IMR-90 (cell line): ENCODE data around the gene PSEN1. TPM values are rescaled to one million over a fixed set of nuclear protein-coding genes. Genes with fewer than 3 reads are reported as not detected.

Source experiments
- ATAC-seq: fragments of 200-7000 bp; cut with Tn5 transposase; 2 replicates; pipeline ENCODE4 v1.9.1; 2020; ENCODE audit warnings: low read depth, mild to moderate bottlenecking, moderate library complexity
- BruUV-seq: library from RNA; stranded (reverse); fragments of 400-500 nt; replicated peaks from 2 replicates; lab custom pipeline; 2021; lab: Mats Ljungman, UMichigan
- CTCF ChIA-PET: fragments of 300-600 bp; formaldehyde crosslinking; extraction: SDS; loops from one replicate; lab custom pipeline; 2021; ENCODE audit warnings: antibody characterized with exemption; lab: Yijun Ruan, JAX
- POLR2A ChIA-PET: fragments of 300-600 bp; sonication (Branson Sonifier 250); formaldehyde crosslinking; loops from one replicate; lab custom pipeline; 2022; ENCODE audit warnings: antibody characterized with exemption; ENCODE audit not compliant: unreplicated experiment; lab: Charles Lee
- DNase-seq: peaks from one replicate; pipeline ENCODE4 v3.0.0; 2013
- H2AFZ ChIP-seq: replicated peaks from 2 replicates; pipeline ENCODE3; 2013; ENCODE audit warnings: low read length, mild to moderate bottlenecking; ENCODE audit not compliant: poor library complexity
- H2AK5ac ChIP-seq: 2 replicates; pipeline ENCODE4 v1.6.1; 2013; ENCODE audit warnings: low read depth, low read length, inconsistent platforms
- H2AK9ac ChIP-seq: replicated peaks from 2 replicates; pipeline ENCODE3; 2013; ENCODE audit warnings: mild to moderate bottlenecking, low read depth, low read length, moderate library complexity; ENCODE audit not compliant: poor library complexity
- H2BK120ac ChIP-seq: 2 replicates; pipeline ENCODE4 v1.6.1; 2013; ENCODE audit warnings: low read depth, low read length, inconsistent platforms
- H2BK15ac ChIP-seq: 3 replicates; pipeline ENCODE4 v1.6.1; 2013; ENCODE audit warnings: low read depth, low read length, inconsistent platforms
- H2BK20ac ChIP-seq: 2 replicates; pipeline ENCODE4 v1.6.1; 2013; ENCODE audit warnings: low read depth, mild to moderate bottlenecking, inconsistent platforms, low read length, moderate library complexity
- H2BK5ac ChIP-seq: 2 replicates; pipeline ENCODE4 v1.6.1; 2013; ENCODE audit warnings: mild to moderate bottlenecking, low read depth, low read length, inconsistent platforms; ENCODE audit not compliant: poor library complexity, severe bottlenecking
- H3K14ac ChIP-seq: replicated peaks from 2 replicates; pipeline ENCODE4 v1.6.1; 2013; ENCODE audit warnings: low read depth, low read length, inconsistent platforms
- H3K18ac ChIP-seq: 2 replicates; pipeline ENCODE4 v1.6.1; 2013; ENCODE audit warnings: low read depth, low read length, control low read depth
- H3K23ac ChIP-seq: 2 replicates; pipeline ENCODE4 v1.6.1; 2013; ENCODE audit warnings: low read depth, low read length, inconsistent platforms
- H3K27ac ChIP-seq: 2 replicates; pipeline ENCODE4 v1.5.1; 2013; ENCODE audit warnings: mild to moderate bottlenecking, control low read depth, low read length; ENCODE audit not compliant: insufficient read depth
- H3K27me3 ChIP-seq: 2 replicates; pipeline ENCODE4 v1.6.1; 2013; ENCODE audit warnings: low read length; ENCODE audit not compliant: control insufficient read depth, insufficient read depth
- H3K36me3 ChIP-seq: 2 replicates; pipeline ENCODE4 v1.6.1; 2013; ENCODE audit warnings: low read length, mixed read lengths; ENCODE audit not compliant: control insufficient read depth, insufficient read depth
- H3K4ac ChIP-seq: 2 replicates; pipeline ENCODE4 v1.6.1; 2013; ENCODE audit warnings: low read depth, low read length, inconsistent platforms
- H3K4me1 ChIP-seq: 2 replicates; pipeline ENCODE4 v1.6.1; 2013; ENCODE audit warnings: low read length, mixed read lengths; ENCODE audit not compliant: control insufficient read depth, insufficient read depth
- H3K4me2 ChIP-seq: 2 replicates; pipeline ENCODE4 v1.6.1; 2013; ENCODE audit warnings: low read depth, mild to moderate bottlenecking, control low read depth, low read length, moderate library complexity
- H3K4me3 ChIP-seq: 2 replicates; pipeline ENCODE4 v1.5.1; 2013; ENCODE audit warnings: low read depth, mild to moderate bottlenecking, control low read depth, low read length, moderate library complexity; ENCODE audit not compliant: insufficient read depth
- H3K56ac ChIP-seq: 2 replicates; pipeline ENCODE4 v1.6.1; 2013; ENCODE audit warnings: low read length, inconsistent platforms; ENCODE audit not compliant: insufficient read depth; ENCODE audit errors: extremely low read depth
- H3K79me1 ChIP-seq, 2 experiments: 2 replicates each; pipeline ENCODE4 v1.6.1; 2013; ENCODE audit warnings: low read length in 2 of 2, inconsistent platforms in 1 of 2, low read depth in 1 of 2
- H3K9ac ChIP-seq: 2 replicates; pipeline ENCODE4 v1.6.1; 2013; ENCODE audit warnings: low read depth, low read length, control low read depth
- H3K9me1 ChIP-seq: 2 replicates; pipeline ENCODE4 v1.6.1; 2013; ENCODE audit warnings: low read length, inconsistent platforms; ENCODE audit not compliant: insufficient read depth
- H3K9me3 ChIP-seq: 2 replicates; pipeline ENCODE4 v1.6.1; 2013; ENCODE audit warnings: low read length; ENCODE audit not compliant: control insufficient read depth, insufficient read depth
- H4K20me1 ChIP-seq: 2 replicates; pipeline ENCODE4 v1.6.1; 2013; ENCODE audit warnings: low read length, inconsistent platforms; ENCODE audit not compliant: insufficient read depth
- H4K5ac ChIP-seq: 2 replicates; pipeline ENCODE4 v1.6.1; 2013; ENCODE audit warnings: mild to moderate bottlenecking, low read depth, low read length, control low read depth
- H4K8ac ChIP-seq, 2 experiments: 2 replicates each; pipeline ENCODE4 v1.6.1; 2013; ENCODE audit warnings: low read depth in 2 of 2, low read length in 2 of 2, control low read depth in 1 of 2, inconsistent platforms in 1 of 2
- H4K91ac ChIP-seq: 2 replicates; pipeline ENCODE4 v1.6.1; 2013; ENCODE audit warnings: low read depth, low read length, inconsistent platforms; ENCODE audit not compliant: insufficient read depth
- BHLHE40 ChIP-seq: fragments of 150-350 bp; IDR thresholded peaks from 2 replicates; pipeline ENCODE4 v1.6.1; 2016; ENCODE audit warnings: mild to moderate bottlenecking, low read depth, low read length
- CEBPB ChIP-seq: IDR thresholded peaks from 2 replicates; pipeline ENCODE4 v1.6.1; 2012; ENCODE audit warnings: low read depth, low read length, improper control_type of control experiment
- CHD1 ChIP-seq: IDR thresholded peaks from 2 replicates; pipeline ENCODE4 v1.6.1; 2012; ENCODE audit warnings: low read depth, low read length, improper control_type of control experiment
- CTCF ChIP-seq: conservative IDR thresholded peaks from 2 replicates; pipeline ENCODE4 v1.5.1; 2012; ENCODE audit warnings: mild to moderate bottlenecking, low read depth, low read length, improper control_type of control experiment
- FOS ChIP-seq: fragments of 150-350 bp; IDR thresholded peaks from 2 replicates; pipeline ENCODE4 v1.6.1; 2016; ENCODE audit warnings: low read depth, low read length
- MAFK ChIP-seq: IDR thresholded peaks from 2 replicates; pipeline ENCODE4 v1.6.1; 2012; ENCODE audit warnings: low read depth, low read length, improper control_type of control experiment
- MAZ ChIP-seq: IDR thresholded peaks from 2 replicates; pipeline ENCODE4 v1.6.1; 2012; ENCODE audit warnings: low read depth, mild to moderate bottlenecking, low read length, improper control_type of control experiment, moderate library complexity, borderline replicate concordance
- MXI1 ChIP-seq: IDR thresholded peaks from 2 replicates; pipeline ENCODE4 v1.6.1; 2012; ENCODE audit warnings: low read depth, mild to moderate bottlenecking, low read length, moderate library complexity, borderline replicate concordance
- NFE2L2 ChIP-seq: fragments of 150-350 bp; IDR thresholded peaks from 2 replicates; pipeline ENCODE4 v1.6.1; 2016; ENCODE audit warnings: low read depth, mild to moderate bottlenecking, low read length
- POLR2A ChIP-seq: IDR thresholded peaks from 2 replicates; pipeline ENCODE4 v1.6.1; 2012; ENCODE audit warnings: mild to moderate bottlenecking, low read depth, low read length
- RAD21 ChIP-seq: IDR thresholded peaks from 2 replicates; pipeline ENCODE4 v1.6.1; 2012; ENCODE audit warnings: low read length, improper control_type of control experiment
- RCOR1 ChIP-seq: IDR thresholded peaks from 2 replicates; pipeline ENCODE4 v1.6.1; 2012; ENCODE audit warnings: mild to moderate bottlenecking, low read length, improper control_type of control experiment; ENCODE audit not compliant: insufficient replicate concordance
- RFX5 ChIP-seq: IDR thresholded peaks from 2 replicates; pipeline ENCODE4 v1.8.0; 2012; ENCODE audit warnings: low read depth, mild to moderate bottlenecking, low read length, moderate library complexity
- SMC3 ChIP-seq: fragments of 150-350 bp; IDR thresholded peaks from 2 replicates; pipeline ENCODE4 v1.6.1; 2016; ENCODE audit warnings: low read depth, mild to moderate bottlenecking, antibody characterized with exemption, low read length, moderate library complexity
- WGBS, 2 experiments: methylation state at CpG; one replicate each; pipeline versions ENCODE4 v1.1.5 to v1.1.7; 2013; ENCODE audit warnings: missing lambda C conversion rate in 2 of 2; ENCODE audit not compliant: insufficient read length in 1 of 2; ENCODE audit errors: extremely low coverage in 2 of 2; 5-methylcytosine and 5-hydroxymethylcytosine counted together
- dilution Hi-C: fragments of 300-500 bp; cut with HindIII; formaldehyde crosslinking; loops from one replicate; pipeline ENCODE4 v1.14.3; 2018; ENCODE audit warnings: low sequenced_read_pairs; ENCODE audit not compliant: unreplicated experiment
- in situ Hi-C: fragments of 300-500 bp; cut with MboI; formaldehyde crosslinking; loops from 3 replicates; pipeline ENCODE4 v1.14.3; 2019; ENCODE audit warnings: low sequenced_read_pairs, inconsistent platforms, mixed read lengths
- intact Hi-C: fragments of 100-400 bp; cut with micrococcal nuclease; formaldehyde crosslinking; loops from 2 replicates; pipeline ENCODE4 v1.10.0; 2022
- polyA plus RNA-seq, 3 experiments: library from polyadenylated mRNA; depleted of rRNA; stranded (reverse); fragments of >200 nt; gene quantifications; 2 replicates each; pipeline ENCODE4 v1.2.3, GENCODE V29; 2012; ENCODE audit warnings: low replicate concordance in 1 of 3
- total RNA-seq: library from RNA; depleted of rRNA; stranded (reverse); fragments of >200 nt; gene quantifications from 2 replicates; pipeline ENCODE4 v1.2.3, GENCODE V29; 2012
- TF ChIP-seq, protein P1 (sequence below): fragments of 150-350 bp; IDR thresholded peaks from 2 replicates; pipeline ENCODE4 v1.6.1; 2016; ENCODE audit warnings: low read depth, mild to moderate bottlenecking, low read length, moderate library complexity, borderline replicate concordance
- TF ChIP-seq, protein P2 (sequence below): fragments of 150-350 bp; IDR thresholded peaks from 2 replicates; pipeline ENCODE4 v1.6.1; 2017; ENCODE audit warnings: mild to moderate bottlenecking, antibody characterized with exemption, low read length, low read depth

Gene PSEN1
- total and polyA plus RNA-seq, 2 of the 4 experiments (the other 2 are of a cell fraction): 14.8 to 62.7 TPM

GRCh38 chr14:73223049-73223448 lies 86.7 kb downstream of the PSEN1 start:
- POLR2A ChIA-PET: interaction anchor here (0.8 kb wide), 1 partner anchor 300 kb away, joined by 4 read pairs; no protein-coding TSS in a partner anchor
- H3K36me3 ChIP-seq: peaks cover 17% of the 10 kb centered on the region
- H2AFZ ChIP-seq: no peak overlapping the region
- no peak overlapping the region for H3K27ac ChIP-seq
- CTCF ChIA-PET: no interaction called here
- H3K9ac ChIP-seq: no peak overlapping the region
- H4K5ac ChIP-seq: no peak overlapping the region
- no peak overlapping the region for H4K8ac ChIP-seq
- no peak overlapping the region for H3K18ac ChIP-seq
- no peak overlapping the region; the same call in 1 of the 2 replicates for H3K14ac ChIP-seq
- BruUV-seq: no TSS peak
- peak overlapping the region; percentile 25; the same call in 2 of the 3 replicates for H2BK15ac ChIP-seq
- H3K79me1 ChIP-seq: peaks cover 6 to 22% of the 10 kb centered on the region in 2 experiments; a peak in 2 of 4 replicates
- H2AK9ac ChIP-seq: no peak overlapping the region
- H3K4me1 ChIP-seq: peaks cover 14% of the 10 kb centered on the region
- H3K4me2 ChIP-seq: no peak overlapping the region
- intact Hi-C loops: no loop called here
- H2BK20ac ChIP-seq: no peak overlapping the region
- TF ChIP-seq SMC3: no peak
- TF ChIP-seq RCOR1: no peak
- no peak for TF ChIP-seq MAZ
- TF ChIP-seq NFE2L2: no peak
- TF ChIP-seq, protein P1, sequence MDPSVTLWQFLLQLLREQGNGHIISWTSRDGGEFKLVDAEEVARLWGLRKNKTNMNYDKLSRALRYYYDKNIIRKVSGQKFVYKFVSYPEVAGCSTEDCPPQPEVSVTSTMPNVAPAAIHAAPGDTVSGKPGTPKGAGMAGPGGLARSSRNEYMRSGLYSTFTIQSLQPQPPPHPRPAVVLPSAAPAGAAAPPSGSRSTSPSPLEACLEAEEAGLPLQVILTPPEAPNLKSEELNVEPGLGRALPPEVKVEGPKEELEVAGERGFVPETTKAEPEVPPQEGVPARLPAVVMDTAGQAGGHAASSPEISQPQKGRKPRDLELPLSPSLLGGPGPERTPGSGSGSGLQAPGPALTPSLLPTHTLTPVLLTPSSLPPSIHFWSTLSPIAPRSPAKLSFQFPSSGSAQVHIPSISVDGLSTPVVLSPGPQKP: no peak
- no peak for TF ChIP-seq RAD21
- TF ChIP-seq, protein P2, sequence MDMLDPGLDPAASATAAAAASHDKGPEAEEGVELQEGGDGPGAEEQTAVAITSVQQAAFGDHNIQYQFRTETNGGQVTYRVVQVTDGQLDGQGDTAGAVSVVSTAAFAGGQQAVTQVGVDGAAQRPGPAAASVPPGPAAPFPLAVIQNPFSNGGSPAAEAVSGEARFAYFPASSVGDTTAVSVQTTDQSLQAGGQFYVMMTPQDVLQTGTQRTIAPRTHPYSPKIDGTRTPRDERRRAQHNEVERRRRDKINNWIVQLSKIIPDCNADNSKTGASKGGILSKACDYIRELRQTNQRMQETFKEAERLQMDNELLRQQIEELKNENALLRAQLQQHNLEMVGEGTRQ: no peak
- no peak for TF ChIP-seq BHLHE40
- TF ChIP-seq CHD1: no peak
- no peak for TF ChIP-seq MXI1
- no peak for TF ChIP-seq FOS
- no peak for TF ChIP-seq CTCF
- no peak; the same call in 1 of the 2 replicates for TF ChIP-seq CEBPB
- no peak for TF ChIP-seq POLR2A
- TF ChIP-seq MAFK: no peak
- TF ChIP-seq RFX5: no peak
- dilution Hi-C loops: no loop called here
- no peak overlapping the region for H3K4me3 ChIP-seq
- H4K20me1 ChIP-seq: peaks cover 3% of the 10 kb centered on the region
- in situ Hi-C loops: no loop called here
- H3K9me1 ChIP-seq: peaks cover 9% of the 10 kb centered on the region
- H3K56ac ChIP-seq: no peak overlapping the region
- no peak overlapping the region for H3K4ac ChIP-seq
- 0 out of 2 replicates have a peak overlapping the region, but pooled peaks have one; percentile 37 for H3K23ac ChIP-seq
- no peak overlapping the region for H2BK5ac ChIP-seq
- H4K91ac ChIP-seq: no peak overlapping the region
- ATAC-seq (no peak; the same call in 1 of the 2 replicates), DNase-seq (no peak)
- no CpG with 5 or more reads among the region's 5 CpGs for WGBS, 2 experiments
- no peaks in the 10 kb centered on the region for H3K9me3 ChIP-seq
- H2BK120ac ChIP-seq: no peak overlapping the region
- no peaks in the 10 kb centered on the region for H3K27me3 ChIP-seq
- H2AK5ac ChIP-seq: no peak overlapping the region
